ENCODE data around the gene PPFIA1.

Gene PPFIA1

DNA sequence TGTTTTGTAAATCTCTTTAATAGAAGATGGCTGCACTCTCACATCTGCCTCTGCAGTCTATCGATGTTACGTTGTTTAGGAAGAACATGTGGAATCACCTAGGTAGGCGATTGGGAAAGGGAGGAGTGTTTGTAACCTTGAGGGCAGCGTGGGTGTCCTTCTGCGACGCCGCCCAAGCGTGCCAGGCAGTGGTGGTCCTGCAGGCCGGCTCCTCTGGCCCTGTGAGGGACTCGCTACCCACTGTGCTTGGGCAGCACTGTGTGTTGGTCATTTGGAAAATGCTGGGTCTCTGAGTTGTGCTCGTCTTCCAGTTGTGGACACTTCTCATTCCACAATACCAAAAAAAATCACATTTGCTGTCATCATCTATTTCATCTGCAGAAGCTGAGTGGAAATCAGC is 156.9 kb downstream of the PPFIA1 start:
- DNase-seq (ENCODE audit: low read depth, low spot score): no peak
- TF ChIP-seq, protein P1, sequence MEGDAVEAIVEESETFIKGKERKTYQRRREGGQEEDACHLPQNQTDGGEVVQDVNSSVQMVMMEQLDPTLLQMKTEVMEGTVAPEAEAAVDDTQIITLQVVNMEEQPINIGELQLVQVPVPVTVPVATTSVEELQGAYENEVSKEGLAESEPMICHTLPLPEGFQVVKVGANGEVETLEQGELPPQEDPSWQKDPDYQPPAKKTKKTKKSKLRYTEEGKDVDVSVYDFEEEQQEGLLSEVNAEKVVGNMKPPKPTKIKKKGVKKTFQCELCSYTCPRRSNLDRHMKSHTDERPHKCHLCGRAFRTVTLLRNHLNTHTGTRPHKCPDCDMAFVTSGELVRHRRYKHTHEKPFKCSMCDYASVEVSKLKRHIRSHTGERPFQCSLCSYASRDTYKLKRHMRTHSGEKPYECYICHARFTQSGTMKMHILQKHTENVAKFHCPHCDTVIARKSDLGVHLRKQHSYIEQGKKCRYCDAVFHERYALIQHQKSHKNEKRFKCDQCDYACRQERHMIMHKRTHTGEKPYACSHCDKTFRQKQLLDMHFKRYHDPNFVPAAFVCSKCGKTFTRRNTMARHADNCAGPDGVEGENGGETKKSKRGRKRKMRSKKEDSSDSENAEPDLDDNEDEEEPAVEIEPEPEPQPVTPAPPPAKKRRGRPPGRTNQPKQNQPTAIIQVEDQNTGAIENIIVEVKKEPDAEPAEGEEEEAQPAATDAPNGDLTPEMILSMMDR (IDR thresholded peaks at IDR 0.05; ENCODE audit: low read depth, low read length): no peak
- H3K4me3 ChIP-seq (ENCODE audit: low read depth, low read length): no peak overlapping the region
- in situ Hi-C loops (cut with HindIII; ENCODE audit: low sequenced_read_pairs): no loop called here

DNA sequence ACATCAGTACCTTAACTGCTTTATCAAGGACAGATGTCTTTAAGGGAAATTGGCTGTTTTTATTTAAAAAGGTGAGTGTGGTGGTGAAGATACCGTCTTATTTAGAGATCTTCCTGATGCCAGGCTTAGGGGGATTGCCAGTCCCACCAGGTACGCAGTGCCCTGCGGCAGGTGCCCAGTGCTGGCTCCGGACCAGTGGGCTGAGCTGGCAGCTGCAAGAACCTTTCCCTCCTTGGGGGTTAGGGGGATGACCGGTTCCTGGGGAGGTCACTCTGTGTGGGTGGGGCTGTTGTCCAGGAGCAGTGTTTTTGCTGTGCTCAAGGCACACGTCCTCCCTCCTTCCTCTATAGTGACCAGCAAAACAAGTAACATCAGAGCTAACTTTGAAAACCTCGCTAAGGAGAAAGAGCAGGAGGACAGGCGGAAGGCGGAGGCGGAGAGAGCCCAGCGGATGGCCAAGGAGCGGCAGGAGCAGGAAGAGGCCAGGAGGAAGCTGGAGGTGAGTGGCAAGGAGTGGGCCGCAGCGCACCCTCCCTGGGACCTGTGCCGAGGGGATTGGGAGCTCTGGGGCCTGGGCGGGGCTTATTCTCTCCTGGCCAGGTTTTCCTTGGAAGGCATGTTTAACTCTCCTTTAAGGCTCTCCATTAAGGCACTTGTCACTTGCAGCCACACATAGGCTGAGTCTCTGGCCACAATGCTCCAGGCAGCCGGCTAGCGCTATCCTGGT is 158.4 kb downstream of the PPFIA1 start:
- in situ Hi-C loops (cut with HindIII; ENCODE audit: low sequenced_read_pairs): no loop called here

DNA sequence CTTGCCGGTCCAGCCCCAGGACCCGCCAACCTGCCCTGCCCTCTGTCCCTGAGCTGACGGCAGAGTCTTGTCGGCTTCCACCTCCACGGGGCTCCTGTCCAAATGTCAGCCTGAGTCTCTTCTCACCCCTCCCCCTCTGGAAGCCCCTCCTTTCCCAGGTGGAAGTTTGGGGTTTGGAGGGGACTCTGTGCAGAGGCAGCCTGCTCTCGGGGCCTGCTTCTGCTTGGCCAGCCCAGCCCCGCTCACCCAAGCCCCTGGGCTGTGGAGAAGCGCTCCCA is 158.9 kb downstream of the PPFIA1 start:
- no peak for DNase-seq (ENCODE audit: low read depth, low spot score)
- TF ChIP-seq, protein P1 (IDR thresholded peaks at IDR 0.05; ENCODE audit: low read depth, low read length): no peak
- H3K4me3 ChIP-seq (ENCODE audit: low read depth, low read length): no peak overlapping the region
- in situ Hi-C loops (cut with HindIII; ENCODE audit: low sequenced_read_pairs): no loop called here

More for the DNA sequence above, 158.4 kb downstream of the PPFIA1 start:
- no peak for DNase-seq (ENCODE audit: low read depth, low spot score)
- TF ChIP-seq, protein P1 (IDR thresholded peaks at IDR 0.05; ENCODE audit: low read depth, low read length): no peak
- H3K4me3 ChIP-seq (ENCODE audit: low read depth, low read length): no peak overlapping the region

DNA sequence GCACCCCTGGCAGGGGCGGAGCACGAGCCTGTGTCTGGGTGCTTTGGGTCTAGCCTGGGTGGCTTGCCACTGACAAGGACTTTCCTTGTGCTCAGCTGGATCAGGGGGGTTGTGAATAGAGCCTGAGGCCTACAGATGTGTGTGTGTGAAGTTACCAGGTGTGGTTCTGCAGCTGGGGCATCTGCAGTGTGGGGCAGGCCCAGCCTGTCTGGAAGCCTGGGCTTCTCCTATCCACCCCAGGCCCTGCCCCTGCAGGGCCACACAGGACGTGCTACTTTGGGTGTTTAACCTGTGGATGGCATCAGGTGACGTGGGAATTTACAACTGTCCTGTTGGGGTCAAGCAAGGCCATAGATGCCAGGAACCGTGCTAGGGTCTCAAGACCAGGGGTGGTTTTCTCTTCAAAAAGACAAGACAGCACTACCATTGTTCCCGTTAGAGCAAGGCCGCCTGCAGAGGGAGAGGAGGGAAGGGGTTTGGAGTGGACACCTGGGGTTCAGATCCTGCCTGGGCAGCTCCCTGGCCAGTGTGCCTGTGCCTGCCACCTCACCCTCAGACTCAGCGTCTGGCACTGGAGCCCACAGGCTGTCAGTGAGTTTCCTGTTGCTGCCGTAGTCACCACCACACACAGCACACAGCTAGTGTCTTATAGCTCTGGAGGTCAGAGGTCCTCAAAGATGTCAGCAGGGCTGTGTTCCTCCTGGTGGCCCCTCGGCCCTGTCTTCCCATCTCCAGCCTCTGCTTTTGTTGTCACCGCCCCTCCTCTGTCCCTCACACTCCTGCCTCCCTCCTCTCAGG is 159.4 kb downstream of the PPFIA1 start:
- in situ Hi-C loops (cut with HindIII; ENCODE audit: low sequenced_read_pairs): no loop called here

DNA sequence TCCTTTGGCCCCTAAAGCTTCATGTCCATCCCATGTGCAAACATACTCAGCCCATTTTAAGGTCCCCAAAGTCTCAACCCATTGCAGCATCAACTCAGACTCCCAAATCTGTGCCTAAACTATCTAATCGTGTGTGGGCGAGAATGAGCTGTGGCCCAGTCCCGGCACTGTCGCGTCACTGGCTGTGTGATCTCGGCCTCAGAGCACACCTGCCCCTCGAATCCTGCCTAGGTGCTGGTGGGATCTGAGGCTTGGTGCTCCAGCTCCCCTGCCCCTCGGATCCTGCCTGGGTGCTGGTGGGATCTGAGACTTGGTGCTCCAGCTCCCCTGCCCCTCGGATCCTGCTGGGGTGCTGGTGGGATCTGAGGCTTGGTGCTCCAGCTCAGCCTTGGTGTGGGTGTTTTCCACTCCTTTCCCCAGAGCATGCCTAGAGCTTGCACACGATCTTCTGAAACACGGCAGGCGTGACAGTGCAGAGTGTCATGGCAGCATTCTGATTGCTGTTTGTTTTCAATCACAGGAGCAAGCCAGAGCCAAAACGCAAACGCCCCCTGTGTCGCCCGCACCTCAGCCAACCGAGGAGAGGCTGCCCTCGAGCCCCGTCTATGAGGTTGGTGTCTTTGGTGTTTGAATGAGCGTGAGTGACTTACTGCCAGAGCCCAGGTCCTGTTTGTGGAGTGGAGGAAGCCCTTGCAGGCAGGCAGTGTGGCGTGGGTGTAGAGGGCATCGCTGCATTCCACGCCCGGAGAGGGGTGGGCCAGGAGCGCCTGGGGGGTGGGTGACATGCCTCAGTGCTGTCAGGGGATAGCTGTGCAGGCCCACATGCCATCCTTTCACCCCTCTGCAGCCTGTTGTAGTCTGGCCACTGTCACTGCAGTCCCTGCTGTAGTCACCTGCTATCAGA is 160.4 kb downstream of the PPFIA1 start:
- TF ChIP-seq, protein P1 (IDR thresholded peaks at IDR 0.05; ENCODE audit: low read depth, low read length): no peak

More for the DNA sequence above, 159.4 kb downstream of the PPFIA1 start:
- TF ChIP-seq, protein P1 (IDR thresholded peaks at IDR 0.05; ENCODE audit: low read depth, low read length): no peak
- no peak for DNase-seq (ENCODE audit: low read depth, low spot score)
- H3K4me3 ChIP-seq (ENCODE audit: low read depth, low read length): no peak overlapping the region

DNA sequence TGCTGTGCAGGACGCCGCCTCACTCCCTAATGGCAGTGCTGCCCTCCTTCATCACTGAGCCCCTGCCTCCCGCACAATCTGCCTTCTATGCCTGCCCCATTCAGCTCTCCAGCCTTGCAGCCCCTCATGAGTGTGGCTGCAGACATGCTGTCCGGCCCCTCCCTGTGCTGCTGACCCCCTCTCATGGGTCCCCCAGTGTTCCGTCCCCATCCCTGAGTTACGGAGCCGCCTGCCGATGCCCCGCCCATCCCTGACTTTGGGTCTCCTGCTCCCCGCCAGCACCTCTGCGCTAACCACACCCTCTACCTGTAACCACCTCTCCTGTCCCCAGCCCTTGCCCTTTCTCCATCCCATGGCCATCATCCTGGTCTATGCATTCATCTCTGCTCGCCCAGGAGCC is 161.1 kb downstream of the PPFIA1 start:
- no peak overlapping the region for H3K4me3 ChIP-seq (ENCODE audit: low read depth, low read length)
- no peak for DNase-seq (ENCODE audit: low read depth, low spot score)
- TF ChIP-seq, protein P1 (IDR thresholded peaks at IDR 0.05; ENCODE audit: low read depth, low read length): no peak
- in situ Hi-C loops (cut with HindIII; ENCODE audit: low sequenced_read_pairs): no loop called here

More for the DNA sequence above, 160.4 kb downstream of the PPFIA1 start:
- in situ Hi-C loops (cut with HindIII; ENCODE audit: low sequenced_read_pairs): no loop called here
- H3K4me3 ChIP-seq (ENCODE audit: low read depth, low read length): no peak overlapping the region
- no peak for DNase-seq (ENCODE audit: low read depth, low spot score)
